ENCODE results near the gene RPS6KB1. TPM values are rescaled to one million over a fixed set of nuclear protein-coding genes. Genes with fewer than 3 reads are reported as not detected.
"Not testable (repeated sequence)": the region's sequence is repeated elsewhere in the genome, so short reads cannot be mapped to it uniquely, and the experiment has no call there.

RPS6KB1 gene
- polyA plus RNA-seq (2013, experiment 1 of 4), result 25.9 TPM
- polyA plus RNA-seq (2013, experiment 2 of 4), result 24.4 TPM
- 15.5 TPM for polyA plus RNA-seq (2013, experiment 3 of 4)
- 20.5 TPM for polyA plus RNA-seq (2013, experiment 4 of 4)

GRCh38 chr17:59892924-59893675 lies at the start of gene RPS6KB1, which contains the start of gene TUBD1:
Gene RPS6KB1, plus strand, starts transcription at chr17:59893121. Its CDS starts 64 bp downstream, at chr17:59893185.
Gene TUBD1, minus strand, starts transcription at chr17:59892943. Its CDS starts 1,941 bp downstream, at chr17:59891002.
- peaks cover 7% of the 10 kb centered on the region for H3K4me1 ChIP-seq (ENCODE audit: control insufficient read depth, insufficient read depth, low read length)
- 0 to 1% methylated on average over 61 of the region's 61 CpGs for WGBS, 2 experiments
- no peaks in the 10 kb centered on the region for H3K9me3 ChIP-seq (ENCODE audit: control insufficient read depth, low read length)
- no peak within 1 kb of the TSS for H3K27ac ChIP-seq (ENCODE audit: insufficient read depth, low read depth, low read length, poor library complexity, severe bottlenecking)
- no peaks in the 10 kb centered on the region for H3K36me3 ChIP-seq (ENCODE audit: control insufficient read depth, insufficient read depth, low read length)
- H3K27me3 ChIP-seq (ENCODE audit: control insufficient read depth, insufficient read depth, low read length, poor library complexity, severe bottlenecking), result no peaks in the 10 kb centered on the region
- peak within 1 kb of the TSS; percentile 94 for H3K4me3 ChIP-seq (ENCODE audit: insufficient read depth, low read depth, low read length)

GRCh38 chr17:59844884-59845594 lies 47.9 kb upstream of the RPS6KB1 start:
- Histone ChIP-seq H3K9me3 (ENCODE audit: control insufficient read depth, low read length) (no peaks in the 10 kb centered on the region), H3K27ac (ENCODE audit: insufficient read depth, low read depth, low read length, poor library complexity, severe bottlenecking) (no peak overlapping the region), H3K4me1 (ENCODE audit: control insufficient read depth, insufficient read depth, low read length) (peaks cover 12% of the 10 kb centered on the region), H3K27me3 (ENCODE audit: control insufficient read depth, insufficient read depth, low read length, poor library complexity, severe bottlenecking) (no peaks in the 10 kb centered on the region), H3K4me3 (ENCODE audit: insufficient read depth, low read depth, low read length) (no peak overlapping the region), H3K36me3 (ENCODE audit: control insufficient read depth, insufficient read depth, low read length) (no peaks in the 10 kb centered on the region)
- WGBS, 2 experiments, result 89 to 97% methylated on average over 3 of the region's 3 CpGs

- H3K4me3 ChIP-seq (ENCODE audit: insufficient read depth, low read depth, low read length), result no peak overlapping the region
- WGBS, 2 experiments, result 79 to 82% methylated on average over 3 of the region's 3 CpGs
- H3K9me3 ChIP-seq (ENCODE audit: control insufficient read depth, low read length), result no peaks in the 10 kb centered on the region
- peaks cover 5% of the 10 kb centered on the region for H3K4me1 ChIP-seq (ENCODE audit: control insufficient read depth, insufficient read depth, low read length)
- no peaks in the 10 kb centered on the region for H3K36me3 ChIP-seq (ENCODE audit: control insufficient read depth, insufficient read depth, low read length)
- no peaks in the 10 kb centered on the region for H3K27me3 ChIP-seq (ENCODE audit: control insufficient read depth, insufficient read depth, low read length, poor library complexity, severe bottlenecking)
- no peak overlapping the region for H3K27ac ChIP-seq (ENCODE audit: insufficient read depth, low read depth, low read length, poor library complexity, severe bottlenecking)
Observed at GRCh38 chr17:59845595-59846393, 47.1 kb upstream of the RPS6KB1 start.

- Histone ChIP-seq H3K9me3 (ENCODE audit: control insufficient read depth, low read length) (no peaks in the 10 kb centered on the region), H3K36me3 (ENCODE audit: control insufficient read depth, insufficient read depth, low read length) (no peaks in the 10 kb centered on the region), H3K4me3 (ENCODE audit: insufficient read depth, low read depth, low read length) (no peak overlapping the region), H3K4me1 (ENCODE audit: control insufficient read depth, insufficient read depth, low read length) (no peaks in the 10 kb centered on the region), H3K27ac (ENCODE audit: insufficient read depth, low read depth, low read length, poor library complexity, severe bottlenecking) (no peak overlapping the region), H3K27me3 (ENCODE audit: control insufficient read depth, insufficient read depth, low read length, poor library complexity, severe bottlenecking) (no peaks in the 10 kb centered on the region)
- 74% methylated on average over 7 of the region's 7 CpGs for WGBS, 2 experiments
Observed at GRCh38 chr17:59846394-59847165, 46.3 kb upstream of the RPS6KB1 start.

GRCh38 chr17:59848385-59848668 lies 44.6 kb upstream of the RPS6KB1 start:
- Histone ChIP-seq H3K9me3 (ENCODE audit: control insufficient read depth, low read length) (no peaks in the 10 kb centered on the region), H3K4me1 (ENCODE audit: control insufficient read depth, insufficient read depth, low read length) (no peaks in the 10 kb centered on the region), H3K4me3 (ENCODE audit: insufficient read depth, low read depth, low read length) (no peak overlapping the region), H3K36me3 (ENCODE audit: control insufficient read depth, insufficient read depth, low read length) (no peaks in the 10 kb centered on the region), H3K27ac (ENCODE audit: insufficient read depth, low read depth, low read length, poor library complexity, severe bottlenecking) (no peak overlapping the region), H3K27me3 (ENCODE audit: control insufficient read depth, insufficient read depth, low read length, poor library complexity, severe bottlenecking) (no peaks in the 10 kb centered on the region)
- WGBS, 2 experiments, result 96 to 99% methylated on average over 6 of the region's 6 CpGs

GRCh38 chr17:59848778-59849177 lies 44.1 kb upstream of the RPS6KB1 start:
- no peak overlapping the region for H3K27ac ChIP-seq (ENCODE audit: insufficient read depth, low read depth, low read length, poor library complexity, severe bottlenecking)
- no peaks in the 10 kb centered on the region for H3K9me3 ChIP-seq (ENCODE audit: control insufficient read depth, low read length)
- no peak overlapping the region for H3K4me3 ChIP-seq (ENCODE audit: insufficient read depth, low read depth, low read length)
- H3K4me1 ChIP-seq (ENCODE audit: control insufficient read depth, insufficient read depth, low read length), result no peaks in the 10 kb centered on the region
- 81 to 88% methylated on average over 7 of the region's 7 CpGs for WGBS, 2 experiments
- no peaks in the 10 kb centered on the region for H3K27me3 ChIP-seq (ENCODE audit: control insufficient read depth, insufficient read depth, low read length, poor library complexity, severe bottlenecking)
- no peaks in the 10 kb centered on the region for H3K36me3 ChIP-seq (ENCODE audit: control insufficient read depth, insufficient read depth, low read length)

- H3K9me3 ChIP-seq (ENCODE audit: control insufficient read depth, low read length); H3K27me3 ChIP-seq (ENCODE audit: control insufficient read depth, insufficient read depth, low read length, poor library complexity, severe bottlenecking); H3K36me3 ChIP-seq (ENCODE audit: control insufficient read depth, insufficient read depth, low read length); H3K4me3 ChIP-seq (ENCODE audit: insufficient read depth, low read depth, low read length); H3K4me1 ChIP-seq (ENCODE audit: control insufficient read depth, insufficient read depth, low read length); H3K27ac ChIP-seq (ENCODE audit: insufficient read depth, low read depth, low read length, poor library complexity, severe bottlenecking): not testable (repeated sequence)
- WGBS, 2 experiments, result 89 to 90% methylated on average over 14 to 15 of the region's 15 CpGs
Observed at GRCh38 chr17:59850311-59850710, 42.6 kb upstream of the RPS6KB1 start.

GRCh38 chr17:59851439-59852375 lies 41.2 kb upstream of the RPS6KB1 start:
- Histone ChIP-seq H3K4me3 (ENCODE audit: insufficient read depth, low read depth, low read length) (no peak overlapping the region), H3K9me3 (ENCODE audit: control insufficient read depth, low read length) (no peaks in the 10 kb centered on the region), H3K36me3 (ENCODE audit: control insufficient read depth, insufficient read depth, low read length) (no peaks in the 10 kb centered on the region), H3K4me1 (ENCODE audit: control insufficient read depth, insufficient read depth, low read length) (no peaks in the 10 kb centered on the region), H3K27ac (ENCODE audit: insufficient read depth, low read depth, low read length, poor library complexity, severe bottlenecking) (no peak overlapping the region), H3K27me3 (ENCODE audit: control insufficient read depth, insufficient read depth, low read length, poor library complexity, severe bottlenecking) (no peaks in the 10 kb centered on the region)
- WGBS, 2 experiments, result 91 to 94% methylated on average over 13 to 14 of the region's 14 CpGs

GRCh38 chr17:59852847-59853167 lies 40.1 kb upstream of the RPS6KB1 start:
- H3K4me3 ChIP-seq (ENCODE audit: insufficient read depth, low read depth, low read length); H3K27ac ChIP-seq (ENCODE audit: insufficient read depth, low read depth, low read length, poor library complexity, severe bottlenecking); H3K4me1 ChIP-seq (ENCODE audit: control insufficient read depth, insufficient read depth, low read length); H3K36me3 ChIP-seq (ENCODE audit: control insufficient read depth, insufficient read depth, low read length); H3K27me3 ChIP-seq (ENCODE audit: control insufficient read depth, insufficient read depth, low read length, poor library complexity, severe bottlenecking); H3K9me3 ChIP-seq (ENCODE audit: control insufficient read depth, low read length): not testable (repeated sequence)
- WGBS, 2 experiments, result 93 to 95% methylated on average over 7 of the region's 7 CpGs

All from ectodermal cell (in vitro differentiated cells).